ENCODE results near the gene ACAD11. TPM values are rescaled to one million over a fixed set of nuclear protein-coding genes. Genes with fewer than 3 reads are reported as not detected.

Gene ACAD11
- 10 to 100 TPM; 15.8 to 30.6 (median 25.2) TPM for total RNA-seq
- 40.8 TPM for total RNA-seq (2013)

DNA sequence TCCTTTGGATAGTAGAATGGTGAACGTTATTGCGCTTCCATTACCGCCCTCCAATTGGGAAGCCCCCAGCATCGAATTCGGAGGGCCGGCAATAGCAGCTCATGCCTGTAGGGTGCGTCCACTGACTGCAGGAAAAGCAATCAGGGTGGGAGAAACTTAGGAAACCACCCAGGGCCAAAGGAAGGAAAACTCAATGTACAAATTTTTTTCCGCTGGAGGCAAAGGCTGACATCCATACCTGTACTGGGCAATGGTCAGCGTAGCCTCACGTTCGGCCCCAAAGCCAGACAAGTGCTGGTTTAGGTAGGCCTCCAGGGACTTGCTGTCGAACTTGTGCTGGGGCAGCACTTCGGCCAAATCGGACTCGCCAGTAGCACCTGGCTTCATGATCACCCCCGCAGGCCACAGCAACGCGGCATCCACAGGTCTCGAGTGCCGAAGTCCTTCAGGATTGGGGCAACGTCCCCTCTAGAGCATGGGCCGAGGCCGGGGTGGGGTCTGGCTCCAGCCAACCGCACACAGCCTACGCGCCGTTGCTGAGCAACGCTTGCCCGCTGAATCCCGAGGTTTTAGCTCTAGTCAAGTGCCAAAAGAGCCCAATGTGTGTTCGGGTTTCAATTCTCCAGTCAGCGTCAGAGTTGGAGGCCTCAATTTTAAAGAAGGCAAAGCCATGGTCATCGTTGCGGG lies at the start of gene ACAD11:
Gene ACAD11 (minus strand): TSS at position 445 of the 687 bp plus-strand sequence. CDS start 58 bp downstream, at position 387.
- no peaks in the 10 kb centered on the region for H3K36me3 Mint-ChIP-seq
- H3K9me3 Mint-ChIP-seq = no peaks in the 10 kb centered on the region
- H3K36me3 ChIP-seq (ENCODE audit: control insufficient read depth, insufficient read depth, low read length) = no peaks in the 10 kb centered on the region
- H3K4me1 Mint-ChIP-seq = peaks cover 36 to 57% of the 10 kb centered on the region in 2 donors
- WGBS (ENCODE audit: insufficient coverage) = under 1% methylated on average over 34 of the region's 34 CpGs
- H3K27ac ChIP-seq (ENCODE audit: low read length) = peak within 1 kb of the TSS; percentile 75
- H3K4me3 Mint-ChIP-seq = peak within 1 kb of the TSS; percentile 99
- H3K4me1 ChIP-seq (ENCODE audit: control insufficient read depth, insufficient read depth, low read length) = peaks cover 13% of the 10 kb centered on the region
- H3K27ac Mint-ChIP-seq = peak within 1 kb of the TSS; percentile 94 to 98
- peak; percentile 38 for TF ChIP-seq CTCF (IDR thresholded peaks at IDR 0.05)
- ATAC-seq (peak; percentile 46 to 78 (median 52)), DNase-seq (peak; percentile 33 to 59)
- intact Hi-C loops (cut with micrococcal nuclease) = no loop called here
- H3K9me3 ChIP-seq (ENCODE audit: control insufficient read depth, insufficient read depth, low read length) = no peaks in the 10 kb centered on the region
- H3K27me3 Mint-ChIP-seq (ENCODE audit: low read depth in 2 of 2) = no peaks in the 10 kb centered on the region
- no peaks in the 10 kb centered on the region for H3K27me3 ChIP-seq (ENCODE audit: control insufficient read depth, insufficient read depth, low read length)
- H3K4me3 ChIP-seq (ENCODE audit: low read length) = peak within 1 kb of the TSS; percentile 76

DNA sequence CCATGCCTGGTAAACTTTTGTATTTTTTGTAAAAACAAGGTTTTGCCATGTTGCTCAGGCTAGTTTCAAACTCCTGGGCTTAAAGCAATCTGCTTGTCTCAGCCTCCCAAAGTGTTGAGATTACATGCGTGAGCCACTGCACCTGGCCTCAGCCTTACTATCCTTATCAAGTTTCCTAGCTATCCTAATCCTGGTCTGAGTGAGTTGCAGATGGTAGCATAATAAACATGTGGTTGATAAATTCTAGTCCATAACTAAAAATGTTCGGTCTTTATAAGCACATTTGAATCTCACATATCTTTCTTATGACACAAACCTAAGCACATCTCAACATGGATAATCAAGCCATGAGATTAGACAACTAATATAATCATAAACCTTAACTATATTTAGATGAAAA lies 44.1 kb upstream of the ACAD11 start:
- intact Hi-C loops (cut with micrococcal nuclease) = no loop called here
- no peak for DNase-seq
- Histone ChIP-seq H3K4me3 (ENCODE audit: low read length) (no peak overlapping the region), H3K9me3 (ENCODE audit: control insufficient read depth, insufficient read depth, low read length) (no peaks in the 10 kb centered on the region), H3K27ac (ENCODE audit: low read length) (no peak overlapping the region), H3K27me3 (ENCODE audit: control insufficient read depth, insufficient read depth, low read length) (no peaks in the 10 kb centered on the region), H3K36me3 (ENCODE audit: control insufficient read depth, insufficient read depth, low read length) (peaks cover 59% of the 10 kb centered on the region), H3K4me1 (ENCODE audit: control insufficient read depth, insufficient read depth, low read length) (no peaks in the 10 kb centered on the region)
- WGBS (ENCODE audit: insufficient coverage) = 100% methylated on average over 1 of the region's 2 CpGs
- Mint-ChIP-seq H3K27me3 (ENCODE audit: low read depth in 2 of 2) (no peaks in the 10 kb centered on the region), H3K36me3 (peaks cover 30% of the 10 kb centered on the region), H3K9me3 (no peaks in the 10 kb centered on the region), H3K4me1 (peaks cover 0 to 11% of the 10 kb centered on the region in 2 donors), H3K4me3 (no peak overlapping the region), H3K27ac (no peak overlapping the region)
- no peak for ATAC-seq
- no peak for TF ChIP-seq CTCF (IDR thresholded peaks at IDR 0.05)

DNA sequence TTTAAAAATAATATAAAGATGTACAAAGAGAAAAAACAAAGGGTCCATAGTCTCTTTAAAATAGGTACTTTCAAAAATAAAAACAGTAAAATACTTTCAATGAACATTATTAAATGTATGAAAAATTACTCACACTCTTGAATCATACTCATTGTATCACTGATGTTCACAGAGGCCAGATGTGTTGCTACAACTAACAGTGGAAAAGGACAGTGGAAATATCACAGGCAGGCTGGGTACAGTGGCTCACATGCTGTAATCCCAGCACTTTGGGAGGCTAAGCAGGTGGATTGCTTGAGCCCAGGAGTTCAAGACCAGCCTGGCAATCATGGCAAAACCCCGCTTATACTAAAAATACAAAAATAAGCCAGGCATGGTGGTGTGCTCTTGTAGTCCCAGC lies 35.8 kb upstream of the ACAD11 start:
- Histone ChIP-seq H3K36me3 (ENCODE audit: control insufficient read depth, insufficient read depth, low read length) (peaks cover 56% of the 10 kb centered on the region), H3K4me1 (ENCODE audit: control insufficient read depth, insufficient read depth, low read length) (no peaks in the 10 kb centered on the region), H3K27me3 (ENCODE audit: control insufficient read depth, insufficient read depth, low read length) (no peaks in the 10 kb centered on the region), H3K9me3 (ENCODE audit: control insufficient read depth, insufficient read depth, low read length) (no peaks in the 10 kb centered on the region), H3K4me3 (ENCODE audit: low read length) (no peak overlapping the region), H3K27ac (ENCODE audit: low read length) (no peak overlapping the region)
- H3K27me3 Mint-ChIP-seq (ENCODE audit: low read depth in 2 of 2) = no peaks in the 10 kb centered on the region
- no peak for DNase-seq
- no peak overlapping the region for H3K4me3 Mint-ChIP-seq
- TF ChIP-seq CTCF (IDR thresholded peaks at IDR 0.05) = no peak
- no peaks in the 10 kb centered on the region for H3K9me3 Mint-ChIP-seq
- no peak for ATAC-seq
- H3K4me1 Mint-ChIP-seq = peaks cover 0 to 5% of the 10 kb centered on the region in 2 donors
- peaks cover 29% of the 10 kb centered on the region for H3K36me3 Mint-ChIP-seq
- intact Hi-C loops (cut with micrococcal nuclease) = no loop called here
- no peak overlapping the region for H3K27ac Mint-ChIP-seq
- no CpG with 5 or more reads among the region's 1 CpG for WGBS (ENCODE audit: insufficient coverage)

GRCh38 chr3:132694991-132695390 lies 35.4 kb upstream of the ACAD11 start:
- intact Hi-C loops (cut with micrococcal nuclease) = no loop called here
- Mint-ChIP-seq H3K27ac (no peak overlapping the region), H3K27me3 (ENCODE audit: low read depth in 2 of 2) (no peaks in the 10 kb centered on the region), H3K4me1 (peaks cover 0 to 5% of the 10 kb centered on the region in 2 donors), H3K4me3 (no peak overlapping the region), H3K9me3 (no peaks in the 10 kb centered on the region), H3K36me3 (peaks cover 26% of the 10 kb centered on the region)
- H3K27ac ChIP-seq (ENCODE audit: low read length) = no peak overlapping the region
- no peak for TF ChIP-seq CTCF (IDR thresholded peaks at IDR 0.05)
- WGBS (ENCODE audit: insufficient coverage) = 100% methylated on average over 1 of the region's 4 CpGs
- H3K4me1 ChIP-seq (ENCODE audit: control insufficient read depth, insufficient read depth, low read length) = no peaks in the 10 kb centered on the region
- peaks cover 55% of the 10 kb centered on the region for H3K36me3 ChIP-seq (ENCODE audit: control insufficient read depth, insufficient read depth, low read length)
- ATAC-seq = no peak
- no peak overlapping the region for H3K4me3 ChIP-seq (ENCODE audit: low read length)
- H3K9me3 ChIP-seq (ENCODE audit: control insufficient read depth, insufficient read depth, low read length) = no peaks in the 10 kb centered on the region
- DNase-seq = no peak
- no peaks in the 10 kb centered on the region for H3K27me3 ChIP-seq (ENCODE audit: control insufficient read depth, insufficient read depth, low read length)

All from natural killer cell (primary cell).